ENCODE results near the gene ZNF425.
"Not testable (repeated sequence)": the region's sequence is repeated elsewhere in the genome, so short reads cannot be mapped to it uniquely, and the experiment has no call there.

Gene ZNF425

GRCh38 chr7:149133028-149133710 is 7.0 kb upstream of the ZNF425 start:
- no peak for DNase-seq

GRCh38 chr7:149130572-149131198 is 4.6 kb upstream of the ZNF425 start:
- DNase-seq, result no peak

GRCh38 chr7:149126662-149127266 is 640 bp upstream of the ZNF425 start:
- DNase-seq, result peak; percentile 75

GRCh38 chr7:149125189-149125862 is 798 bp downstream of the ZNF425 start:
- no peak for DNase-seq

GRCh38 chr7:149109969-149110368 is 16.2 kb downstream of the ZNF425 start:
- DNase-seq, result no peak

- DNase-seq, result no peak
These were observed 21.4 kb downstream of the ZNF425 start for GRCh38 chr7:149104749-149105148.

GRCh38 chr7:149104214-149104613 is 21.9 kb downstream of the ZNF425 start:
- no peak for DNase-seq

GRCh38 chr7:149103424-149103823 is 22.7 kb downstream of the ZNF425 start:
- no peak for DNase-seq

- no peak for DNase-seq
These were observed 23.5 kb downstream of the ZNF425 start for GRCh38 chr7:149102666-149103065.

GRCh38 chr7:149100821-149101220 is 25.3 kb downstream of the ZNF425 start:
- no peak for DNase-seq

- DNase-seq, result no peak
These were observed 27.1 kb downstream of the ZNF425 start for GRCh38 chr7:149099058-149099457.

- DNase-seq, result no peak
These were observed 29.0 kb downstream of the ZNF425 start for GRCh38 chr7:149097088-149097487.

GRCh38 chr7:149093228-149093627 is 32.9 kb downstream of the ZNF425 start:
- no peak for DNase-seq

GRCh38 chr7:149092244-149092643 is 33.9 kb downstream of the ZNF425 start:
- not testable (repeated sequence) for DNase-seq

- DNase-seq, result peak; percentile 96
These were observed 35.5 kb downstream of the ZNF425 start, which contains the start of gene ZNF786 for GRCh38 chr7:149090397-149091195. Gene ZNF786 (minus strand): TSS chr7:149090718. CDS start chr7:149090640, 78 bp downstream.

GRCh38 chr7:149087376-149087775 is 38.7 kb downstream of the ZNF425 start:
- no peak for DNase-seq

- no peak for DNase-seq
These were observed 40.3 kb downstream of the ZNF425 start for GRCh38 chr7:149085866-149086265.

GRCh38 chr7:149084407-149084806 is 41.7 kb downstream of the ZNF425 start:
- DNase-seq, result no peak

GRCh38 chr7:149081914-149082313 is 44.2 kb downstream of the ZNF425 start:
- DNase-seq, result no peak

GRCh38 chr7:149077594-149077993 is 48.5 kb downstream of the ZNF425 start:
- no peak for DNase-seq

GRCh38 chr7:149075286-149075685 is 50.8 kb downstream of the ZNF425 start:
- DNase-seq, result no peak

GRCh38 chr7:149074116-149074885 is 51.8 kb downstream of the ZNF425 start:
- DNase-seq, result no peak
